ENCODE measurements around the gene CSF3.
A peak's percentile ranks its signal among the peaks of the same experiment; 100 is the strongest.

Gene CSF3

GRCh38 chr17:40015005-40015997, at the start of gene CSF3:
Gene CSF3, plus strand, starts transcription at chr17:40015440. Its CDS starts 35 bp downstream, at chr17:40015475.
- Mint-ChIP-seq H3K9me3 (no peaks in the 10 kb centered on the region), H3K27me3 (peaks cover 38% of the 10 kb centered on the region), H3K36me3 (ENCODE audit: low read depth) (peaks cover 23% of the 10 kb centered on the region), H3K4me3 (no peak within 1 kb of the TSS), H3K4me1 (ENCODE audit: low read depth) (peaks cover 22% of the 10 kb centered on the region), H3K27ac (peak within 1 kb of the TSS; percentile 4)
- intact Hi-C loops (cut with micrococcal nuclease) = no loop called here

- Mint-ChIP-seq H3K27me3 (peaks cover 14% of the 10 kb centered on the region), H3K4me1 (ENCODE audit: low read depth) (peaks cover 81% of the 10 kb centered on the region), H3K4me3 (no peak overlapping the region), H3K9me3 (no peaks in the 10 kb centered on the region), H3K27ac (peak overlapping the region; percentile 91), H3K36me3 (ENCODE audit: low read depth) (no peaks in the 10 kb centered on the region)
- intact Hi-C loops (cut with micrococcal nuclease) = no loop called here
Observed at GRCh38 chr17:39966771-39967170, 48.5 kb upstream of the CSF3 start.

- Mint-ChIP-seq H3K4me1 (ENCODE audit: low read depth) (peaks cover 84% of the 10 kb centered on the region), H3K27me3 (peaks cover 12% of the 10 kb centered on the region), H3K9me3 (no peaks in the 10 kb centered on the region), H3K27ac (peak overlapping the region; percentile 91), H3K4me3 (no peak overlapping the region), H3K36me3 (ENCODE audit: low read depth) (no peaks in the 10 kb centered on the region)
- intact Hi-C loops (cut with micrococcal nuclease) = no loop called here
Observed at GRCh38 chr17:39968761-39969160, 46.5 kb upstream of the CSF3 start.

- Mint-ChIP-seq H3K4me1 (ENCODE audit: low read depth) (peaks cover 86% of the 10 kb centered on the region), H3K4me3 (no peak overlapping the region), H3K36me3 (ENCODE audit: low read depth) (no peaks in the 10 kb centered on the region), H3K27ac (peak overlapping the region; percentile 91), H3K9me3 (no peaks in the 10 kb centered on the region), H3K27me3 (peaks cover 10% of the 10 kb centered on the region)
- intact Hi-C loops (cut with micrococcal nuclease) = no loop called here
Observed at GRCh38 chr17:39969375-39969774, 45.9 kb upstream of the CSF3 start.

GRCh38 chr17:39970157-39970692, 45.0 kb upstream of the CSF3 start:
- Mint-ChIP-seq H3K27ac (peak overlapping the region; percentile 91), H3K4me3 (no peak overlapping the region), H3K27me3 (peaks cover 10% of the 10 kb centered on the region), H3K36me3 (ENCODE audit: low read depth) (no peaks in the 10 kb centered on the region), H3K4me1 (ENCODE audit: low read depth) (peaks cover 82% of the 10 kb centered on the region), H3K9me3 (no peaks in the 10 kb centered on the region)
- intact Hi-C loops (cut with micrococcal nuclease) = no loop called here

GRCh38 chr17:39971076-39971603, 44.1 kb upstream of the CSF3 start:
- Mint-ChIP-seq H3K4me3 (no peak overlapping the region), H3K27me3 (peaks cover 13% of the 10 kb centered on the region), H3K9me3 (no peaks in the 10 kb centered on the region), H3K36me3 (ENCODE audit: low read depth) (no peaks in the 10 kb centered on the region), H3K27ac (peak overlapping the region; percentile 91), H3K4me1 (ENCODE audit: low read depth) (peaks cover 76% of the 10 kb centered on the region)
- intact Hi-C loops (cut with micrococcal nuclease) = no loop called here

- Mint-ChIP-seq H3K27me3 (peaks cover 14% of the 10 kb centered on the region), H3K27ac (peak overlapping the region; percentile 91), H3K4me3 (peak overlapping the region; percentile 44), H3K9me3 (no peaks in the 10 kb centered on the region), H3K36me3 (ENCODE audit: low read depth) (no peaks in the 10 kb centered on the region), H3K4me1 (ENCODE audit: low read depth) (peaks cover 65% of the 10 kb centered on the region)
- intact Hi-C loops (cut with micrococcal nuclease) = loop anchor here (1.0 kb wide), 1 partner anchor 8 kb away; the partner anchor contains the start of gene PSMD3
Observed at GRCh38 chr17:39972271-39972670, 43.0 kb upstream of the CSF3 start.

GRCh38 chr17:39973496-39973895, 41.7 kb upstream of the CSF3 start:
- no peak overlapping the region for H3K4me3 Mint-ChIP-seq

GRCh38 chr17:39974433-39974832, 40.8 kb upstream of the CSF3 start:
- no peaks in the 10 kb centered on the region for H3K9me3 Mint-ChIP-seq
- H3K27ac Mint-ChIP-seq = peak overlapping the region; percentile 91
- H3K27me3 Mint-ChIP-seq = peaks cover 14% of the 10 kb centered on the region
- H3K4me3 Mint-ChIP-seq = no peak overlapping the region
- peaks cover 57% of the 10 kb centered on the region for H3K4me1 Mint-ChIP-seq (ENCODE audit: low read depth)
- intact Hi-C loops (cut with micrococcal nuclease) = no loop called here
- no peaks in the 10 kb centered on the region for H3K36me3 Mint-ChIP-seq (ENCODE audit: low read depth)

More at GRCh38 chr17:39973496-39973895, 41.7 kb upstream of the CSF3 start:
- peaks cover 59% of the 10 kb centered on the region for H3K4me1 Mint-ChIP-seq (ENCODE audit: low read depth)
- no peaks in the 10 kb centered on the region for H3K36me3 Mint-ChIP-seq (ENCODE audit: low read depth)
- peaks cover 14% of the 10 kb centered on the region for H3K27me3 Mint-ChIP-seq
- intact Hi-C loops (cut with micrococcal nuclease) = no loop called here
- H3K27ac Mint-ChIP-seq = peak overlapping the region; percentile 91
- H3K9me3 Mint-ChIP-seq = no peaks in the 10 kb centered on the region

GRCh38 chr17:39975801-39976200, 39.4 kb upstream of the CSF3 start:
- H3K9me3 Mint-ChIP-seq = no peaks in the 10 kb centered on the region
- H3K4me1 Mint-ChIP-seq (ENCODE audit: low read depth) = peaks cover 52% of the 10 kb centered on the region
- intact Hi-C loops (cut with micrococcal nuclease) = no loop called here
- peaks cover 8% of the 10 kb centered on the region for H3K36me3 Mint-ChIP-seq (ENCODE audit: low read depth)
- no peak overlapping the region for H3K4me3 Mint-ChIP-seq
- peaks cover 10% of the 10 kb centered on the region for H3K27me3 Mint-ChIP-seq
- no peak overlapping the region for H3K27ac Mint-ChIP-seq

GRCh38 chr17:39979016-39979670, 36.1 kb upstream of the CSF3 start:
- Mint-ChIP-seq H3K36me3 (ENCODE audit: low read depth) (peaks cover 28% of the 10 kb centered on the region), H3K4me3 (peak overlapping the region; percentile 14), H3K9me3 (no peaks in the 10 kb centered on the region), H3K27ac (peak overlapping the region; percentile 99), H3K4me1 (ENCODE audit: low read depth) (peaks cover 36% of the 10 kb centered on the region), H3K27me3 (peaks cover 7% of the 10 kb centered on the region)
- intact Hi-C loops (cut with micrococcal nuclease) = no loop called here

GRCh38 chr17:39979893-39980350, 35.3 kb upstream of the CSF3 start:
- intact Hi-C loops (cut with micrococcal nuclease) = loop anchor here (1.0 kb wide), 4 partner anchors 8 to 53 kb away; partner anchors contain the start of genes LRRC3C and ORMDL3
- H3K27ac Mint-ChIP-seq = peak overlapping the region; percentile 99
- peak overlapping the region; percentile 90 for H3K4me3 Mint-ChIP-seq
- peaks cover 36% of the 10 kb centered on the region for H3K36me3 Mint-ChIP-seq (ENCODE audit: low read depth)
- H3K4me1 Mint-ChIP-seq (ENCODE audit: low read depth) = peaks cover 31% of the 10 kb centered on the region
- peaks cover 4% of the 10 kb centered on the region for H3K27me3 Mint-ChIP-seq
- H3K9me3 Mint-ChIP-seq = no peaks in the 10 kb centered on the region

GRCh38 chr17:39980351-39981206, 34.7 kb upstream of the CSF3 start, which contains the start of gene PSMD3:
Gene PSMD3, plus strand, starts transcription at chr17:39980807. Its CDS starts 164 bp downstream, at chr17:39980971.
- intact Hi-C loops (cut with micrococcal nuclease) = loop anchor here (1.0 kb wide), 4 partner anchors 8 to 53 kb away; partner anchors contain the start of genes LRRC3C and ORMDL3
- H3K4me3 Mint-ChIP-seq = peak within 1 kb of the TSS; percentile 90
- H3K27ac Mint-ChIP-seq = peak within 1 kb of the TSS; percentile 99
- H3K27me3 Mint-ChIP-seq = peaks cover 3% of the 10 kb centered on the region
- no peaks in the 10 kb centered on the region for H3K9me3 Mint-ChIP-seq
- H3K36me3 Mint-ChIP-seq (ENCODE audit: low read depth) = peaks cover 42% of the 10 kb centered on the region
- peaks cover 30% of the 10 kb centered on the region for H3K4me1 Mint-ChIP-seq (ENCODE audit: low read depth)
